HG03060 (cell line): ENCODE data around the gene TYW3.

Experiments
- ATAC-seq: cut with Tn5 transposase; IDR thresholded peaks from one replicate; pipeline ENCODE4 v1.9.1; 2021; ENCODE audit warnings: low read depth, moderate number of reproducible peaks; ENCODE audit not compliant: unreplicated experiment

Gene TYW3

GRCh38 chr1:74779750-74780149 is 46.8 kb downstream of the TYW3 start:
- no peak for ATAC-seq

DNA sequence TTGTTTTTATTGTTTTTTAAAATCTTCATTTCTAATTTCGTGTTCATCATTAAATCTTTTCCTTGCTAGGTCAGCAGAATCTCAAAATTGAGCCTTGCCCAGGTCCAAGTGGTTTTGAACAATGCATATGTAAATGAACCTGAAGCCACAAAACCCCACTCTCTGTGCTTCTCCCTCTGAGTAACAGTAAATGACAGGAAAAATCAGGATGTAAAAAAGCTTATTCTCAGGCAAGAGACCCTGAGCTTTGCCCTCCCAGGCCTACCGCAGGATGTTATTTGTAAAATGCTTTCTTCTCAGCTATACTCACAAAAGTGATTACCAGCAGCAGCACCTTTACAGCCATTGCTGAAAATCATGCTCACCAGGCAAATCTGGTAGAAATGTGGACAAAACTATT is 47.6 kb downstream of the TYW3 start:
- ATAC-seq: no peak

GRCh38 chr1:74785944-74786343 is 53.0 kb downstream of the TYW3 start:
- ATAC-seq: no peak

DNA sequence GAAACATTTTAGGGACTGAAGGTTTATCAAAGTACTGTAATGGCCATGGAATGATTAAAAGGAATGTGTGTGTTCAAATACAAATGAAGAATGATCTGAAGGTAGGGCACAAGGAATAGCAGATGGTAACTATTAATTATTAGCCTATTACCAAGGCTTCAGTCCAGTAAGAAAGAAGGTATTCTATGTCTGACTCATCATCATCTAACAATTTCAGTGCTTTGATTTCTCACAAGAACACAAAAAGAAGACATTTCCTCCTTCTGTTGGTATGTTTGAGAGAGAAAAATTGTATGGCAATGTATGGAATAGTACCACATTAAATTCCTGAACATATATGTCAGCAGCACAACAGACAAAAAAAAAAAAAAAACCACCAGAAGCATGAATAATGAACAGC is 57.5 kb downstream of the TYW3 start:
- ATAC-seq: no peak

DNA sequence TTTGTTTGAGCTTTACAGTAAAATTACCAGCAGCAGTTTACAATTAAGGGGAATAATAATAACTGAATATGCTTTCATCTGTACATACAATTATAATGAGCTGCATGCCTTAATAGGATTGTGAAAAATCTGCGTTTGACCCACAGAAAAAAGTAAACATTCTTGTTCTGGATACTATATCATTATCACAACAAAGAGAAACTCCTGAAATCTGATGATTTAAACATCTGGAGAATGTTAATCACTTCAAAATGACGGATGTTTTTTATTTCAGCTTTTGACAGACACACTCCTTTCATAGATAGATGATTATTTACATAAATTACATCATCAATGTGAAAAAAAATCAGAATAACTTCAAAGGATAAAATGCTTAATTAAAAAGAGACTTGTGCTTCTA is 58.5 kb downstream of the TYW3 start:
- ATAC-seq: no peak

- ATAC-seq: no peak
These were observed 66.2 kb downstream of the TYW3 start for GRCh38 chr1:74799119-74799657.

DNA sequence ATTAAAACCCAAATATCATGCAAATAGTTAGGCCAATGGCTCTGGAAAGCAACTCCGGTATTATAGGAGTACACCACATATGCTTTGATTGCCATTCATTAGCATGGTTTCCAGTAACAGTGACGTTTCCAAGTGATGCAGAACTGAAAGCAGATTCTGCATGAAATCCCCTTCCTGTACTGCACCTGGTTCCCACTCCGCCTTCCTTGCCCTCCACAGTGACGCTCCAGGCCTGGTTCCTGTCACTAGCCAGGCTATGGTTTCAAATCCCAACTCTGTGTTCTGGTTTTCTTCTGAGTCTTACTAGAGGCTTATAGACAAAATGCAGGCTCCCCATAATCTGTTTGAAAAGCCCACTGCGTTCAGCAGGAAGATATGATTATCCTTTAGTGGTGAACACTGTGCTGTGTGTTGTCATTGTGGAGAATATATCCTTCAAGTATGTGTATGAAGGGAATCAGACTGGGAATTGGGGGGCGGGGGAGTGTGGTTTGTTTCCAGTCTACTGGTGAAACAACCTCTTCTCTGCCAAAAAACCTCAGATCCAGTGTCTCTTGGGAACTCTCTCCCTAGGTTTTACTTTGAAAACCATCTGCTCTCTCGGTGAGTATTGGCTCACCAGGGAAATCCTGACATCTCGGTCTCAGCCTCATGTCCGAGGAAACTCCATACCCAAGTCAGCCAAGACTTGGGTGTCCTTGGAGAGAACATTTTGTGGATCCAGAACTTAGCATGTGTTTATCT is 78.7 kb downstream of the TYW3 start:
- ATAC-seq: peak; percentile 40

GRCh38 chr1:74812180-74812541 is 79.2 kb downstream of the TYW3 start:
- peak; percentile 86 for ATAC-seq
